Stimulated activated naive CD4-positive, alpha-beta T cell treated with Interleukin-2 at 50 U/mL for 16 hours (primary cell): ENCODE measurements around the gene RFX2.
"Not testable (repeated sequence)": the region's sequence is repeated elsewhere in the genome, so short reads cannot be mapped to it uniquely, and the experiment has no call there.

ENCODE experiments used
- DNase-seq: peaks from one replicate; lab custom pipeline; 2025; lab: John Stamatoyannopoulos, UW

The RFX2 gene

GRCh38 chr19:6110360-6110977, at the start of gene RFX2:
Gene RFX2, minus strand, starts transcription at chr19:6110500. Its CDS starts 63,004 bp downstream, at chr19:6047496.
- peak; percentile 98 for DNase-seq

DNA sequence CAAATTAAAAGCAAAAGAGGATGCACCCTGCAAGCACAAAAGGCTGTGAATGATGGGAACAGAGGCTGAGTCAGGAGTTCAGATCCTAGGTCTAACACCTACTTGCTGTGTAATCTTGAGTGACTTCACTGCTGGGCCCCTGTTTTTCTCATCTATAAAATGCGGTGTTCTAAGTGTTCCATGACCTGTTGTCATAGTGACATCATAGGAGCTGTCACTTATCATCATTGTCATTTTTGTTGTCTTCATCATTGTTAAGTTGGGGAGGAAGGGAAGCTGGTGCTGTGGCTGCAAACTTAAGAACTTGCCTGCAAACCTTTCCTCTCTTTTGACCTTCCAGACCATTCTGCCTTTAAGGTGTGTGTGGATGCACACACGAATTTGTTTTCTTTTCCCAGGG, 45.7 kb upstream of the RFX2 start:
- DNase-seq, result no peak

- DNase-seq, result no peak
Measured at GRCh38 chr19:6150289-6150688, 40.0 kb upstream of the RFX2 start.

DNA sequence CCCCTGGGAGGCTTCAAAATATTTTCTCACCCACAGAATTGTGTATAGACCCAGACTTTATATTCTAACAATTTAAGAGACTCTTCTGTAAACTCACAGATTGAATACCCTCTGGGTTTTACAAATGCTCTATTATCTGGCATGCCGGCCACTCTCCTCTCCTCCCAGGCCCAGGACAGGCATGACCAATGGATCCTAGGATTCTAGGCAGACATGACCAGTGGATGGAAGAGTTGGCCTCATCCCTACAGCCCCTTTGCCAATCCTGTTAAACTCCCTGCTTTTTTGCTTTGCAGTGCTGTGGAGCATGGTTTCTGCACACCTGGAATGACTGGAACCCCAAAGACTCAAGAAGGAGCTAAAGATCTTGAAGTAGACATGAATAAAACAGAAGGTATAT, 30.9 kb upstream of the RFX2 start:
- no peak for DNase-seq

DNA sequence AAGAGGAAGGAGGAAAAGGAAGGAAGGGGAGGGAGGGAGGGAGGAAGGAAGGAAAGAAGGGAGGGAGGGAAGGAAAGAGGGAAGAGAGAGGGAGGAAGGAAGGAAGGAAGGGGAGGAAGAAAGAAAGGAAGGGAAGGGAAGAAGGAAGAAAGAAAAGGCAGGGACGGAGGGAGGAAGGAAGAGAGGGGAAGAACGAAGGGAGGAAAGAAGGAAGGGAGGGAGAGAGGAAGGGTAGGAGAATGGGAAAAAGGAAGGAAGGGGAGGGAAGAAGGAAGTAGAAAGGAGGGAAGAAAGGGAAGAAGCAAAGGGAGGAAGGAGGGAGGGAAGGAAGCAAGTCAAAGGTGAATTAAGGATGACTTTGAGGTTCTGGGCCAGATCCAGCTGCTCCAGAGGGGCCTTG, 28.2 kb upstream of the RFX2 start:
- no peak for DNase-seq

DNA sequence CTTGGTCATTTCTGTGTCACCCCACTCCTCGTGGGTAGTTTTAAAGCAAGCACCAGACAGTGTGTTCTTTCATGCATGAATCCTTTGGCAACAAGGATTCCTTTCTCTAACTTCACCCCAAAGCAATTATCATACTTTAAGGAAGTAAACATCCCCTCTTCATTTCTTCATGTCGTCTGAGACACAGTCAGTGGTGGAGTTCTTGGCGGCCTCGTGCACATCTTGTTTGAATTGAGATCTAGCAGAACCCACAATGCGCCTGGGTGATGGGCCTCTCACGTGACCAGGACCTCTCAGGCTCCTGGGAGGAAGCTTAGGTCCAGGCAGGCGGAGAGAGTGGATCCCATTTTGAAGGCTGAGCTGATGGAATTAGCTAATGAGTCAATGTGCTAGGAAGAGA, 27.8 kb upstream of the RFX2 start:
- no peak for DNase-seq

GRCh38 chr19:6133231-6133630, 22.9 kb upstream of the RFX2 start:
- no peak for DNase-seq

- DNase-seq, result no peak
Measured at GRCh38 chr19:6132482-6132881, 22.2 kb upstream of the RFX2 start.

- DNase-seq, result no peak
Measured at GRCh38 chr19:6127716-6128335, 17.5 kb upstream of the RFX2 start.

DNA sequence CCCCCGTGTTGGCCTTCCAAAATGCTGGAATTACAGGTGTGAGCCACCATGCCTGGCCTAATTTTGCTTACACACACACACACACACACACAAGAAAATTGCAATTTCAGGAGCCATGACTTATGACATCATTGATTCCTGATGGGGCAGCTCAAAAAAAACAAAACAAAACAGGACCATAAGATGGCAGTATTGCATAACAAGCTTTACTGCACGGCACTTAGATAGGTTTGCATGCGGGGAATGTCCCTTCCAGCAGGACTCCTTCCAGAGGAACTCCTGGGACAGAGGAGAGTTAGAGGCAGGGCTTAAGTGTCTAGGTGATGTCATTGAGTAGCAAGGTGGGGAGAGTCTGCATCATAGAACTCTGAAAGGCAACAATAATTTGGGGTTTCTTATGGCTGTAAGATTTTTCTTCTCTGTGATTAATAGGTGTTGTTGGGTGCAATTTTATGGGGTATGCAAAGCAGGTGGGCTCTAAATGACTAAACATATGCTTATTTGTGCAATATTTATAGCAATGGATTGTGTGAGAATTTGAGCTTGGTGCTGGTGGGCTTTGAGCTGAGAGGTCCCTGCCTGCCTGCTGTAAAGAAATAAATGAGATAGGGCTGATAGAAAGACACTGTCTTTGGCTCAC, 16.2 kb upstream of the RFX2 start:
- DNase-seq, result no peak

DNA sequence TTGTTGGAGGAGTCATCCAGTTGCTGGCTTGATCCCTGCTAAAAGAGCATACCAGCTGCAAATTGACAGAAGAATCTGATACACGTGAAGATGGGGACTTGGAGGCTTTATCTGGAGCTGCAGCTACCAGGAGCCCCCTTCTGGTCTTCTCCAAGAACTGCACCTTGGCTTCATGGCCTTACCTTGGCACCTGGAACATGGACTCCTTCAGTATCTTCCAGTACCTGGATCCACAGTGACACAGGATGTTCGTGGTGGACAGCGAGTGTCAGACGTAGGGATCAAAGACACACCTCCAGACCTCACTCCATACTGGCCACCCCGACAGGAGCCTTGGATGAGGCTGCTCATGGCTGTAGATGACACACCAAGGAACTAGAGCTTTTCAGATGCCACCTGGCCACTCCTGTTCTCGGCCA, 15.3 kb upstream of the RFX2 start:
- peak; percentile 56 for DNase-seq

DNA sequence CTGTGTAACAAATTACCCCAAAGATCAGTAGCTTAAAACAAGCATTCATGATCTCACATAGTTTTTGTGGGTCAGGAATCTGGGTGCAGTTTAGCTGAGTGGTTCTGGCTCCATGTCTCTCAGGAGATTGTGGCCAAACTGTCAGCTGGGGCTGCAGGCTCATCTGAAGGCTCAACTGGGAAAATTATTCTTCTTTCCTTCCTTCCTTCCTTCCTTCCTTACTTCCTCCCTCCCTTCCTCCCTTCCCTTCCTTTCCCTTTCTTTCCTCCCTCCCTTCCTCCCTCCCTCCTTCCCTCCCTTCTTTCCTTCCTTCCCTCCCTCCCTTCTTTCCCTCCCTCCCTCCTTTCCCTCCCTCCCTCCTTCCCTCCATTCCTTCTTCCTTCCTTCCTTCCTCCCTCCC, 8.7 kb upstream of the RFX2 start:
- no peak for DNase-seq

- DNase-seq, result no peak
Measured at GRCh38 chr19:6118043-6118442, 7.7 kb upstream of the RFX2 start.

- no peak for DNase-seq
Measured at GRCh38 chr19:6117534-6117933, 7.2 kb upstream of the RFX2 start.

GRCh38 chr19:6116749-6117430, 6.6 kb upstream of the RFX2 start:
- DNase-seq, result no peak

DNA sequence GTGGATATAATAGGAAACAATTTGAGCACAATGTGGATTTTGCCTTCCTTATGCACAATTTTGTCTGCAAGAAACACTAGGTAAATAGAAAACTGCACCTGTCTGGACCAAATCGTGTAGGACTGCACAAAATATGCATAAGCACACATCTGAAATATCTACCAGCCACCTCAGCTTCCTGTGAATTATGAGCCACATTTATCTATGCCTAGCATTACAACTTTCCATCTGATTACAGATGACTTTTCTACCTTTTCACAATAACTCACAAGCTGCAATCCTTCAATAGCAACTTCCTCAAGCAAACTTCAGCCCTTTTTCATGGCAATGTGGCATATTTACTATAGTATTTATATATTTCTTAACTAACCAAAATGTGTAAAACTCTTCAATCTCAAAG, 5.7 kb upstream of the RFX2 start:
- no peak for DNase-seq

GRCh38 chr19:6113616-6114188, 3.4 kb upstream of the RFX2 start:
- no peak for DNase-seq

DNA sequence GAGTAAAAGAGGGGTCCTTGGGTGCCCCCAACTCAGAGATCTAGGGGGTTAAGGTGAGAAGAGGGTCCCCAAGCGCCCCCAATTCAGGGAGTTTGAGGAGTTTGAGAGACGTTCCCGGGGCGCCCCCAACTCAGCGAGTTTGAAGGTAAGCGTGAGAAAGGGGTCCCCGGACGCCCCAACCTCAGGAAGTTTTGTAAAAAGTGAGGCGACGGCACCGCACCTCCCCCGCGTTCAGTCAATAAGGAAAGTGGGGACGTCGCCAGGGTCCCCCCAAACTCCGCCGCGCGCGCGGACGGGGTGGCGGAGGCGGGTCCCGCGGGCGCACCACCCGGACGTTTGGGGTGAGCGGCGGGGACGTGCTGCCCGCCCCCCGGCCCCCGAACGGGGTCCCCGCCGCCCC, 353 bp downstream of the RFX2 start:
- no peak for DNase-seq

DNA sequence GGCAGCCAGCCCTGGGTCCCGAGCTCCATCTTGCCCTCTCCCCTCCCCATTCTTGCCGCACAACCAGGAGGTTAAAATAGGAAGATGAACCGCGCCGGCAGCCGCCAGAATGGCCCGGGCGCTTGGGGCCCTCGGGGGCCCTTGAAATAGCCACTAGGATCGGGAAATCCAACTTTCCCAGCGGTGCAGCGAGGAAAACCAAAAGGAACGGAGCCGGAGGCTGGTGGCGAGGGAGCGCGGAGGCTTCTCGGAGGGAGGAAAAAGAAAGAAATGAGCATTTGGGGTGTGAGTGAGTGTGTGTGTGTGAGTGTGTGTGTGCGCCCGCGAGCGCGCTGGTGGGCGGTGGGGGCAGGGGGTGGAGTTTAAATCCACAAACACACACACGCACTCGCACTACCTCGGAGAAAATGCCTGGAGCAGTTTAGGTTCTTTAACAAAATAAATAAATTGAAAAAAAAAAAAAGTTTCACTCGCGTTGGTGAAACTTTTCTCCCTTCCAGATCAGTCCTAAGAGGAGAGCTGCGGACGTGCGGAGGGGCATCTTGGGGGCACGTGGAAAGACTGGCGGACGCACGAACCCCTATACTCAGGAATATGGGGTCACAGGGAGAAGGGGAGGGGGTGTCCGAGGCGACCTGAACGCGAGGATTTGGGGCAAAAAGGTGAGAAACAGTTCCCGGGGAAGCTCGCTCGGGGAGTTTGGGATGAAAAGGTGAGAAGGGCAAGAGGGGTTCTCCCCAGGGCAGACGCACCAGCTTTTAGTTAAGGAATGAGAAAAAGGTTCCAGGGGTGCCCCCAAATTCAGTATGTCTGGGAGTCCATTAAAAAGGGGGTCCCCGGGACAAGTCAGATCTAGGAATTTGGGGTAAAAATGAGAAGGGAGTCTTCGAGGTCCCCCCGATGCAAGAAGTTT, 1.3 kb downstream of the RFX2 start:
- peak; percentile 62 for DNase-seq

GRCh38 chr19:6106643-6107294, 3.5 kb downstream of the RFX2 start:
- DNase-seq, result not testable (repeated sequence)

GRCh38 chr19:6105444-6105843, 4.9 kb downstream of the RFX2 start:
- no peak for DNase-seq
